Fibroblast of pulmonary artery (primary cell): Measurements from ENCODE around the gene PTGDS.

Source experiments
- DNase-seq: peaks from one replicate; pipeline ENCODE4 v3.0.0-alpha.2; 2010; ENCODE audit warnings: low read depth
- H3K4me3 ChIP-seq: replicated peaks from 2 replicates; pipeline ENCODE4 v1.5.1; 2011; ENCODE audit warnings: low read depth, mild to moderate bottlenecking, control low read depth, low read length, moderate library complexity
- TF ChIP-seq, protein P1 (sequence below): IDR thresholded peaks from 2 replicates; pipeline ENCODE4 v1.5.1; 2011; ENCODE audit warnings: mild to moderate bottlenecking, control low read depth, low read length, inconsistent platforms; ENCODE audit errors: missing control alignments

The PTGDS gene

DNA sequence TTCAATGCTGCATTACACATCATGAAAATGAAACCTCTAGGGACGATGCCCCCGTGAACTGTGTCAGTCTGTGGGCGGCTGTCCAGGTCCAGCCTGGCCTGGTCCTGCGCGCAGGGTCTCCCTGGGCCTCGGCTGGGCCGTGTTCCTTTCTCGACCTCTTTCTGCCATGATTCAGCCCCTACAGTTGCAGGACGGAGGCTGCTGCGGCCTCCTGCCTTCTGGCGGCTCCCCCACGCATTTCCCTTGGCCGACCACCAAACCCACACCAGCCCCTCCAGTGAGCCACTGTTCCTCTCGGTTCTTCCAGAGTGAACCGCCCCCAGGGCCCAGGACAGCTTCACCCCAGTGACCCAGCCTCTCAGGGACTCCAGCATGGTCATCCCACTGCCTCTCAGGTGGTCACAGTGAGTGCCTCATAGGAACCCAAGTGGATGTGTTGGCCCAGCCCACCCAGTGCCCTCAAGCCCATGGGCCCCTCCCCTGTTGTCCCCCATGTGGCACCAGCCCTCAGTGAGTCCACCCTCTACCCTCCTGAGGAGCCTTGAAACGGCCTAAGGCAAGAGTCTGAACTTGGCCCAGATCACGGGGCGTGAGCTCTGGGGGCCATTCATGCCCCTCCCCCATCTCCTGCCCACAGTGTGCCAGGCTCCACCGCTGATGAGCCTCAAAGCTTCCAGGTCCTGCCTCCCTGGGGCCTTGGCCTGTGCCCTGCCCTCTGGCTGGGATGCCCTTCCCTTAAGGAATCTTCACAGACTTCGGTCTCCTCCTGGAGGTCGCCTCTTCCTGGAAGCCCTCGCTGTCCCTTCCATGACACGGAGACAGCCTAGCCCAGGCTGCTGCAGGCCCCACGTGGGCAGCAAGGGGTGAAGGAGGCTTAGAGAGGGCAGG, 29.1 kb downstream of the PTGDS start:
- no peak overlapping the region for H3K4me3 ChIP-seq
- peak; percentile 43 for DNase-seq
- TF ChIP-seq, protein P1, sequence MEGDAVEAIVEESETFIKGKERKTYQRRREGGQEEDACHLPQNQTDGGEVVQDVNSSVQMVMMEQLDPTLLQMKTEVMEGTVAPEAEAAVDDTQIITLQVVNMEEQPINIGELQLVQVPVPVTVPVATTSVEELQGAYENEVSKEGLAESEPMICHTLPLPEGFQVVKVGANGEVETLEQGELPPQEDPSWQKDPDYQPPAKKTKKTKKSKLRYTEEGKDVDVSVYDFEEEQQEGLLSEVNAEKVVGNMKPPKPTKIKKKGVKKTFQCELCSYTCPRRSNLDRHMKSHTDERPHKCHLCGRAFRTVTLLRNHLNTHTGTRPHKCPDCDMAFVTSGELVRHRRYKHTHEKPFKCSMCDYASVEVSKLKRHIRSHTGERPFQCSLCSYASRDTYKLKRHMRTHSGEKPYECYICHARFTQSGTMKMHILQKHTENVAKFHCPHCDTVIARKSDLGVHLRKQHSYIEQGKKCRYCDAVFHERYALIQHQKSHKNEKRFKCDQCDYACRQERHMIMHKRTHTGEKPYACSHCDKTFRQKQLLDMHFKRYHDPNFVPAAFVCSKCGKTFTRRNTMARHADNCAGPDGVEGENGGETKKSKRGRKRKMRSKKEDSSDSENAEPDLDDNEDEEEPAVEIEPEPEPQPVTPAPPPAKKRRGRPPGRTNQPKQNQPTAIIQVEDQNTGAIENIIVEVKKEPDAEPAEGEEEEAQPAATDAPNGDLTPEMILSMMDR, result no peak

DNA sequence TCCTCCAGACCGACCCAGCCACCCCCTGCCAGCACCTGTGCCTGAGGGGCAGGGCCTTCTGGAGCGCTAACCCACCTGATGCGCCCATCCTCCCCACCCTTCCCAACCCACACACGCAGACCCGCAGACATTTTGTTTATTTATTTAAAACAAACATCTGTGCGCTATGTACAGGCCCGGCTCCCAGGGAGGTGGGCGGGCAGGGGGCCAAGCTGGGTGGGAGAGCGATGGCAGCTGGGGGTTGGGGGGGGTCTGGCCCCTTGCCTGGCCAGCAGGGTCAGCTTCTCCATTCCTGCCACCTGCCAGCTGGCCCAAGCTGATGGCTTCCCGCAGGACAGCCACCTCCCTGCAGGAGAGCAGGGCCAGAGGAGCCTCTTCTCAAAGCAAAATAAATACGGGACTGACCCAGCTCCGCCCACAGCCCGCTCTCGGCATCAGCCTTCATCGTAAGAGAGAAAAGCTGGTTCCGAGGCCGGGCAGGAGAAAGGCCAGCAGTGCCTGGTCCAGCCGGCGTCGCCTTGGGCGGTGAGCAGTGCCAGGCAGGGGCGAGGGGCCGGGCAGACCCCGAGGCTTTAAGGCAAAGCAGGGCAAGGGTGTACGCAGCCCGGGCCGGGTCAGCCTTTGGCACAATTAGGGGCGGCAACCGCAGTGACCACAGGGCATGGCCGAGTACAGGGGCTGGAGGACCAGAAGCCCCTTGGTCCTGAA, 30.0 kb downstream of the PTGDS start:
- TF ChIP-seq, protein P1, result no peak
- H3K4me3 ChIP-seq, result no peak overlapping the region
- DNase-seq, result no peak

DNA sequence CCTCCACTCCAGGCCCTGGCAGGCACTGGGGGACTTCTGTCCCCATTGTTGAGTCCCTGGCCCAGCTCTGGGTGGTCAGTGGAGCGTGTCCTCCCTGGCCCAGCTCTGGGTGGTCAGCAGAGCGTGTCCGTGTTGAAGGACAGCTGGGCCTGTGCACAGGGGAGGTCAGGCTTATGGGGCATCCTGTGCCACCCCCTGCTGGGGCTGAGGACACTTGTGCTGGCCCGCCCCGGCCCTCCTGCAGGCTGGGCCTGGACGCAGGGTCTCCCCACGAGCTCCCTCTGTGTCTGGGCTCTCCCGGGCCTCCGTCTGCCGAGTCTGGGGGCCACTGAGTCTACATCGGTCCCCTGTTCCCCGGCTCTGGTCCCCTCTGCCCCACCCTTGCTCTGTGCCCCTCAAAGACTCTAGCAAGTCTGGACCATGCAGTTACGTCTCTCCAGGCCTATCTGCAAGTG, 30.5 kb downstream of the PTGDS start:
- no peak overlapping the region for H3K4me3 ChIP-seq
- TF ChIP-seq, protein P1, result no peak
- DNase-seq, result no peak

DNA sequence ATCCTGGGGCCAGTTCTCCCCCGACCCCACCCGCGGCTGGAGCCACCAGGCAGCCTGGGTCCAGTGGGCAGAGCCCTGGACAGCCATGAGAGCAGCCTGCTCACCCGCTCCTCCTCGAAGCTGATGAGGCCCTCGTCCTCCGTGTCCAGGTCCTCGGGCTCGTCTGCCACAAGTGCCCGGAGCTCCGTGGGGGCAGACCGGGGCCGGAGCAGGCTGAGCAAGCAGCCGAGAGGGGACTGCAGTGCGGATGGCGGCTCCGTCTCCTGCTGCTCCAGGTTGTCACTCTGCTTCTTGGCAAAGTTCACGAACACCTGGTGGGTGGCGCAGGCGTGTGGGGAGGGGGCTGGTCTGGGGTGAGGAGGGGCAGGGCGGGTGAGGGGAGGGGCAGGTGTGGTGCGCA, 31.0 kb downstream of the PTGDS start:
- no peak for DNase-seq
- no peak overlapping the region for H3K4me3 ChIP-seq
- TF ChIP-seq, protein P1, result no peak

DNA sequence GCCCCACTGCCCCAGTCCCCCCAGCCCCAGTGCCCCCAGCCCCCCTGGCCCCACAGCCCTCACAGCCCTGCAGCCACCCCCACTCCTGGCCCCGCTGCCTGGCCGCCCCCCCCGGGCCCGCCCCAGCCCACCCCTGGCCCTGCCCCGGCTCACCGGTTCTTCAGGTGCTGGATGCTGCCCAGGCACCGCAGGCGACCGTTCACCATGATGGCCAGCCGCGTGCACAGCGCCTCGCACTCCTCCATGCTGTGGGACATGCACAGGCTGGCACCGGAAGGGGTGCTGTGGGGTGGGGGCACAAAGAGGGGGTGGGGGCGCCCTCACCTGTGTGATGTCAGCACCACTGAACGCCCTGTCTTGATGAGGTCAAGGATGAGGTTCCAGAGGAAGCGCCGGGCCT, 31.9 kb downstream of the PTGDS start:
- H3K4me3 ChIP-seq, result no peak overlapping the region
- DNase-seq, result no peak
- TF ChIP-seq, protein P1, result no peak

DNA sequence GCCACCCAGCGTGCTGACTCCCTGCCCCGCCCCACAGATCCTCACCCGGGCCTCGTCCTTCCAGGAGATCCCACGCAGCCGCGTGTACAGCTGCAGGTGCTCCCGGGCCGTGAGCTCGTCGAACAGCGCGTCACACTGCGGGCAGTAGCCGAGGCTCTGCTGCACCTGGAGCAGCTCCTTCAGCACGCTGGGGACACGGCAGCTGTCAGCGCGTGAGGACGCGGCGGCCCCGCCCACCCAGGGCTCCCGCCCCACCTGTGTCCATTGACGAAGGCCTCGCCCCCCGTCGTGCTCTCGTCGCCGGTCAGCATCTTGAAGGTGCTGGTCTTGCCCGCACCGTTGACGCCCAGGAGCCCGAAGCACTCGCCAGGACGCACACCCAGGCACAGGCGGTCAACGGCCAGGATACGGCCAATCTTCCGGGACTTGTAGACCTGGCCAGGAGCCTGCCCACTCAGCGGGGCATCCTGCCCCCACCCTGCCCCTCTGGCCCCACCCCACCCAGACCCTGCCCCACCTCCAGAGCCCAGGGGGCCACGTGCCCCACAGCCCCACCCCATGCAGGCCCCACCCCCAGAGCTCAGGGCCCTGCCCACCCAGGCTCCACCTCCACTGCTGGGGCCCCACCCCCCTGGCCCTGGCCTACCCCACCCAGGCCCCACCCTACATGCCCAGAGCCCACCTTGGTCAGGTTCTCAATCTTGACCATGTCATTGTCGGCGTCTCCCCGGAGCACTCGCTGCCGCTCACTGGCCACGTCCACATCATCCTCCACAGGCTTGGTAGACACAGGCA, 32.8 kb downstream of the PTGDS start:
- no peak overlapping the region for H3K4me3 ChIP-seq
- TF ChIP-seq, protein P1, result no peak
- no peak for DNase-seq
